HepG2 (cell line): Measurements from ENCODE around the gene SPC24. TPM values are rescaled to one million over a fixed set of nuclear protein-coding genes. Genes with fewer than 3 reads are reported as not detected.
"Not testable (repeated sequence)": the region's sequence is repeated elsewhere in the genome, so short reads cannot be mapped to it uniquely, and the experiment has no call there.

ENCODE experiments used
- ATAC-seq: fragments of 200-7000 bp; cut with Tn5 transposase; 3 replicates; pipeline ENCODE4 v1.9.1; 2020; ENCODE audit warnings: mild to moderate bottlenecking, moderate library complexity
- BruUV-seq: library from RNA; stranded (reverse); fragments of 400-500 nt; replicated peaks from 2 replicates; lab custom pipeline; 2021; lab: Mats Ljungman, UMichigan
- CTCF ChIA-PET: fragments of 300-600 bp; formaldehyde crosslinking; extraction: SDS; loops from one replicate; lab custom pipeline; 2021; ENCODE audit warnings: low total read pairs, inconsistent platforms, low intra/inter-chr PET ratio; lab: Yijun Ruan, JAX
- POLR2A ChIA-PET: fragments of 350-600 bp; sonication (Branson Sonifier 250); formaldehyde crosslinking; loops from one replicate; lab custom pipeline; 2020; ENCODE audit warnings: antibody characterized with exemption, inconsistent platforms; lab: Yijun Ruan, JAX
- DNase-seq: peaks from one replicate; pipeline ENCODE4 v3.0.0-alpha.2; 2015; ENCODE audit warnings: low spot score
- FAIRE-seq: peaks from 3 replicates; lab custom pipeline; 2011; peaks lifted over from hg19 to GRCh38; lab: Jason Lieb, UNC
- H2AFZ ChIP-seq: one replicate; pipeline ENCODE4 v1.6.1; 2011; ENCODE audit warnings: low read length, inconsistent platforms
- H3K27ac ChIP-seq: fragments of 300-600 bp; 3 replicates; pipeline ENCODE4 v1.8.0; 2011; ENCODE audit warnings: mixed run types, mild to moderate bottlenecking, mixed read lengths, low read length, inconsistent platforms; ENCODE audit not compliant: insufficient read depth; ENCODE audit errors: extremely low read length
- H3K27me3 ChIP-seq, 2 experiments: fragments of 200-600 bp in 1 of 2; 2 replicates in 1 of 2; 3 replicates in 1 of 2; pipeline versions ENCODE4 v1.6.0 to v1.8.0; 2011; ENCODE audit warnings: low read length in 2 of 2, mild to moderate bottlenecking in 2 of 2, moderate library complexity in 2 of 2, inconsistent platforms in 1 of 2; ENCODE audit not compliant: insufficient read depth in 2 of 2, control insufficient read depth in 1 of 2
- H3K36me3 ChIP-seq, 2 experiments: fragments of 200-600 bp in 1 of 2; replicated peaks in 1 of 2; 2 replicates in 1 of 2; 3 replicates in 1 of 2; pipeline versions ENCODE4 v1.5.1 to v1.8.0; 2011; ENCODE audit warnings: low read length in 2 of 2, inconsistent platforms in 1 of 2; ENCODE audit not compliant: insufficient read depth in 2 of 2, control insufficient read depth in 1 of 2
- H3K4me1 ChIP-seq: 2 replicates; pipeline ENCODE4 v1.5.1; 2012; ENCODE audit warnings: low read length, inconsistent platforms; ENCODE audit not compliant: insufficient read depth
- H3K4me2 ChIP-seq: 2 replicates; pipeline ENCODE4 v1.6.0; 2011; ENCODE audit warnings: low read depth, low read length, inconsistent platforms
- H3K4me3 ChIP-seq, 3 experiments: fragments of 200-600 bp in 1 of 3; sonication (generic), shearing (Covaris generic) in 1 of 3; replicated peaks in 1 of 3; 2 replicates each; pipeline ENCODE4 v1.5.1; 2011 to 2016; ENCODE audit warnings: low read length in 3 of 3, inconsistent platforms in 2 of 3, low read depth in 2 of 3, mild to moderate bottlenecking in 2 of 3, control low read depth in 1 of 3, mixed read lengths in 1 of 3; ENCODE audit not compliant: insufficient read depth in 1 of 3
- H3K79me2 ChIP-seq: one replicate; pipeline ENCODE4 v1.6.1; 2011; ENCODE audit warnings: low read length, inconsistent platforms; ENCODE audit not compliant: insufficient read depth
- H3K9ac ChIP-seq: 2 replicates; pipeline ENCODE4 v1.6.0; 2011; ENCODE audit warnings: mild to moderate bottlenecking, low read depth, low read length, inconsistent platforms; ENCODE audit not compliant: insufficient read depth
- H3K9me3 ChIP-seq: 2 replicates; pipeline ENCODE4 v1.5.1; 2012; ENCODE audit warnings: mild to moderate bottlenecking, low read length
- H4K20me1 ChIP-seq: 2 replicates; pipeline ENCODE4 v1.6.0; 2011; ENCODE audit warnings: inconsistent platforms, mild to moderate bottlenecking, low read length, moderate library complexity; ENCODE audit not compliant: insufficient read depth
- FOXC1 ChIP-seq: sonication (generic); formaldehyde crosslinking; IDR thresholded peaks from 2 replicates; pipeline ENCODE4 v1.8.0; 2022; ENCODE audit warnings: mild to moderate bottlenecking, missing genetic modification reagents, borderline replicate concordance
- NCOA1 ChIP-seq: sonication (generic); formaldehyde crosslinking; IDR thresholded peaks from 2 replicates; pipeline ENCODE4 v1.9.0; 2021; ENCODE audit warnings: missing genetic modification reagents
- NFIB ChIP-seq: sonication (generic); formaldehyde crosslinking; IDR thresholded peaks from 2 replicates; pipeline ENCODE4 v1.9.0; 2021; ENCODE audit warnings: missing genetic modification reagents, mild to moderate bottlenecking, borderline replicate concordance
- NFIC ChIP-seq: IDR thresholded peaks from 2 replicates; pipeline ENCODE4 v1.6.1; 2012; ENCODE audit warnings: mild to moderate bottlenecking, low read length, inconsistent platforms
- SNAPC4 ChIP-seq: sonication (generic); formaldehyde crosslinking; IDR thresholded peaks from 2 replicates; pipeline ENCODE4 v1.4.0; 2020; ENCODE audit warnings: mild to moderate bottlenecking, missing genetic modification reagents
- TEAD2 ChIP-seq: sonication (generic); formaldehyde crosslinking; IDR thresholded peaks from 2 replicates; pipeline ENCODE4 v1.9.0; 2021; ENCODE audit warnings: missing genetic modification reagents
- TOE1 ChIP-seq: sonication (generic); formaldehyde crosslinking; IDR thresholded peaks from 2 replicates; pipeline ENCODE4 v1.4.0; 2020; ENCODE audit warnings: mild to moderate bottlenecking, missing genetic modification reagents
- ZNF253 ChIP-seq: sonication (generic); formaldehyde crosslinking; IDR thresholded peaks from 2 replicates; pipeline ENCODE4 v1.8.0; 2022; ENCODE audit warnings: mild to moderate bottlenecking, missing genetic modification reagents, borderline replicate concordance
- ZNF326 ChIP-seq: sonication (generic); formaldehyde crosslinking; IDR thresholded peaks from 2 replicates; pipeline ENCODE4 v1.4.0; 2020; ENCODE audit warnings: missing genetic modification reagents, borderline replicate concordance
- ZNF33B ChIP-seq: sonication (generic); formaldehyde crosslinking; IDR thresholded peaks from 2 replicates; pipeline ENCODE4 v1.5.1; 2020; ENCODE audit warnings: mild to moderate bottlenecking, missing genetic modification reagents
- ZNF496 ChIP-seq: sonication (generic); formaldehyde crosslinking; IDR thresholded peaks from 2 replicates; pipeline ENCODE4 v1.8.1; 2023; ENCODE audit warnings: mild to moderate bottlenecking, moderate library complexity, missing genetic modification reagents; ENCODE audit not compliant: insufficient replicate concordance
- ZNF547 ChIP-seq: sonication (generic); formaldehyde crosslinking; IDR thresholded peaks from 2 replicates; pipeline ENCODE4 v1.5.1; 2020; ENCODE audit warnings: mild to moderate bottlenecking, missing genetic modification reagents
- ZNF672 ChIP-seq: sonication (generic); formaldehyde crosslinking; IDR thresholded peaks from 2 replicates; pipeline ENCODE4 v1.8.1; 2022; ENCODE audit warnings: missing genetic modification reagents
- ZSCAN25 ChIP-seq: sonication (generic); formaldehyde crosslinking; IDR thresholded peaks from 2 replicates; pipeline ENCODE4 v1.8.0; 2022; ENCODE audit warnings: mild to moderate bottlenecking, missing genetic modification reagents
- ZSCAN9 ChIP-seq: IDR thresholded peaks from 2 replicates; pipeline ENCODE4 v1.6.1; 2016; ENCODE audit warnings: borderline replicate concordance
- WGBS: methylation state at CpG from one replicate; pipeline ENCODE4 v1.1.6; 2017; ENCODE audit warnings: low lambda C conversion rate; 5-methylcytosine and 5-hydroxymethylcytosine counted together
- in situ Hi-C: cut with HindIII; loops from 2 replicates; pipeline ENCODE4 v1.10.0; 2017; ENCODE audit warnings: low pct_unique_long_range_greater_than_20kb; ENCODE audit not compliant: extremely low pct_ligation_motif_present
- intact Hi-C: fragments of 100-400 bp; cut with micrococcal nuclease; formaldehyde crosslinking; loops from one replicate; pipeline ENCODE4 v1.10.0; 2022; ENCODE audit not compliant: unreplicated experiment
- polyA plus RNA-seq, 8 experiments: library from polyadenylated mRNA; depleted of rRNA in 3 of 8; stranded (reverse) in 7 of 8; unstranded in 1 of 8; fragments of >200 nt; fragmentation: Illumina TruSeq in 4 of 8; extraction: Trizol in 4 of 8; gene quantifications; 2 replicates each; pipeline versions ENCODE4 v1.2.1 to v1.2.3, GENCODE V29; 2011 to 2016; ENCODE audit warnings: low read depth in 4 of 8, missing spikeins in 1 of 8, mixed read lengths in 1 of 8; ENCODE audit not compliant: insufficient read depth in 1 of 8
- total RNA-seq, 5 experiments: library from RNA; depleted of rRNA; stranded (reverse); fragments of >200 nt; fragmentation: Illumina TruSeq; extraction: Trizol; gene quantifications; 2 replicates each; pipeline ENCODE4 v1.2.3, GENCODE V29; 2016; ENCODE audit warnings: low read depth in 1 of 5
- TF ChIP-seq, protein P1 (sequence below): sonication (generic); formaldehyde crosslinking; IDR thresholded peaks from 2 replicates; pipeline ENCODE4 v1.8.0; 2022; ENCODE audit warnings: missing genetic modification reagents, mild to moderate bottlenecking, borderline replicate concordance

Gene SPC24
- total and polyA plus RNA-seq, 2 of the 13 experiments (the other 11 are each of a cell fraction or from before 2014, with no cell fraction given), result 10.0 to 46.2 TPM

GRCh38 chr19:11164296-11164695, 8.7 kb upstream of the SPC24 start:
- H3K4me2 ChIP-seq, result no peak overlapping the region
- ChIA-PET POLR2A (no interaction called here), CTCF (no interaction called here)
- no peaks in the 10 kb centered on the region for H3K79me2 ChIP-seq
- no peak for TF ChIP-seq ZNF253
- TF ChIP-seq ZNF672, result no peak
- no peak for TF ChIP-seq ZSCAN9 (CRISPR knock-in tag)
- TF ChIP-seq ZNF326 (CRISPR knock-in tag), result no peak
- TF ChIP-seq ZNF496 (CRISPR knock-in tag), result no peak
- TF ChIP-seq TEAD2 (CRISPR knock-in tag), result no peak
- TF ChIP-seq NFIB (CRISPR knock-in tag), result no peak
- no peak for TF ChIP-seq TOE1 (CRISPR knock-in tag)
- TF ChIP-seq NCOA1 (CRISPR knock-in tag), result no peak
- TF ChIP-seq SNAPC4 (CRISPR knock-in tag), result no peak
- TF ChIP-seq ZSCAN25 (CRISPR knock-in tag), result no peak
- no peak for TF ChIP-seq ZNF33B (CRISPR knock-in tag)
- no peak for TF ChIP-seq FOXC1
- no peak for TF ChIP-seq NFIC
- TF ChIP-seq, protein P1, sequence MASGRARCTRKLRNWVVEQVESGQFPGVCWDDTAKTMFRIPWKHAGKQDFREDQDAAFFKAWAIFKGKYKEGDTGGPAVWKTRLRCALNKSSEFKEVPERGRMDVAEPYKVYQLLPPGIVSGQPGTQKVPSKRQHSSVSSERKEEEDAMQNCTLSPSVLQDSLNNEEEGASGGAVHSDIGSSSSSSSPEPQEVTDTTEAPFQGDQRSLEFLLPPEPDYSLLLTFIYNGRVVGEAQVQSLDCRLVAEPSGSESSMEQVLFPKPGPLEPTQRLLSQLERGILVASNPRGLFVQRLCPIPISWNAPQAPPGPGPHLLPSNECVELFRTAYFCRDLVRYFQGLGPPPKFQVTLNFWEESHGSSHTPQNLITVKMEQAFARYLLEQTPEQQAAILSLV (CRISPR knock-in tag), result no peak
- no peak for TF ChIP-seq ZNF547 (CRISPR knock-in tag)
- BruUV-seq, result no TSS peak
- in situ Hi-C loops (no loop called here), intact Hi-C loops (no loop called here)
- WGBS, result 84% methylated on average over 11 of the region's 11 CpGs
- H3K9ac ChIP-seq, result no peak overlapping the region
- FAIRE-seq (no peak), DNase-seq (no peak), ATAC-seq (no peak)
- H3K4me1 ChIP-seq, result peaks cover 10% of the 10 kb centered on the region
- H3K4me3 ChIP-seq, result no peak overlapping the region
- no peak overlapping the region for H3K27ac ChIP-seq
- H2AFZ ChIP-seq, result no peak overlapping the region
- H4K20me1 ChIP-seq, result no peaks in the 10 kb centered on the region
- no peaks in the 10 kb centered on the region for H3K27me3 ChIP-seq
- 0 out of 5 replicates have a peak, but pooled peaks cover 2 to 7% of the 10 kb centered on the region in 2 experiments for H3K36me3 ChIP-seq
- H3K9me3 ChIP-seq, result no peaks in the 10 kb centered on the region

GRCh38 chr19:11160440-11160768, 4.8 kb upstream of the SPC24 start:
- FAIRE-seq, H3K9ac ChIP-seq, H3K36me3 ChIP-seq, intact Hi-C loops, H3K4me3 ChIP-seq, ATAC-seq, H3K27ac ChIP-seq, CTCF ChIA-PET, H2AFZ ChIP-seq, H3K79me2 ChIP-seq, in situ Hi-C loops, DNase-seq, H3K27me3 ChIP-seq, H4K20me1 ChIP-seq, BruUV-seq, H3K9me3 ChIP-seq: not testable (repeated sequence)
- POLR2A ChIA-PET, result interaction anchor here (1.0 kb wide), 1 partner anchor 17 kb away, joined by 3 read pairs; no protein-coding TSS in a partner anchor
- WGBS, result 100% methylated on average over 2 of the region's 2 CpGs
- Histone ChIP-seq H3K4me2 (peak overlapping the region; percentile 70), H3K4me1 (peaks cover 39% of the 10 kb centered on the region)
